PC-3 (cell line): Measurements from ENCODE around the gene TEKT5.

Experiments
- CTCF ChIP-seq: fragments of 300-600 bp; sonication (generic); conservative IDR thresholded peaks from 2 replicates; pipeline ENCODE4 v1.5.1; 2017; ENCODE audit warnings: antibody characterized with exemption, low read depth, mild to moderate bottlenecking, low read length
- EZH2 ChIP-seq: fragments of 300-600 bp; sonication (generic); IDR thresholded peaks from one replicate; pipeline ENCODE4 v1.6.1; 2017; ENCODE audit warnings: antibody characterized with exemption, mild to moderate bottlenecking, low read length; ENCODE audit not compliant: unreplicated experiment

- TF ChIP-seq CTCF (no peak), EZH2 (no peak)
Measured at GRCh38 chr16:10682604-10683003, 12.1 kb downstream of the TEKT5 start.
